ENCODE data around the gene FGF22.
"Not testable (repeated sequence)": the region's sequence is repeated elsewhere in the genome, so short reads cannot be mapped to it uniquely, and the experiment has no call there.

The FGF22 gene

DNA sequence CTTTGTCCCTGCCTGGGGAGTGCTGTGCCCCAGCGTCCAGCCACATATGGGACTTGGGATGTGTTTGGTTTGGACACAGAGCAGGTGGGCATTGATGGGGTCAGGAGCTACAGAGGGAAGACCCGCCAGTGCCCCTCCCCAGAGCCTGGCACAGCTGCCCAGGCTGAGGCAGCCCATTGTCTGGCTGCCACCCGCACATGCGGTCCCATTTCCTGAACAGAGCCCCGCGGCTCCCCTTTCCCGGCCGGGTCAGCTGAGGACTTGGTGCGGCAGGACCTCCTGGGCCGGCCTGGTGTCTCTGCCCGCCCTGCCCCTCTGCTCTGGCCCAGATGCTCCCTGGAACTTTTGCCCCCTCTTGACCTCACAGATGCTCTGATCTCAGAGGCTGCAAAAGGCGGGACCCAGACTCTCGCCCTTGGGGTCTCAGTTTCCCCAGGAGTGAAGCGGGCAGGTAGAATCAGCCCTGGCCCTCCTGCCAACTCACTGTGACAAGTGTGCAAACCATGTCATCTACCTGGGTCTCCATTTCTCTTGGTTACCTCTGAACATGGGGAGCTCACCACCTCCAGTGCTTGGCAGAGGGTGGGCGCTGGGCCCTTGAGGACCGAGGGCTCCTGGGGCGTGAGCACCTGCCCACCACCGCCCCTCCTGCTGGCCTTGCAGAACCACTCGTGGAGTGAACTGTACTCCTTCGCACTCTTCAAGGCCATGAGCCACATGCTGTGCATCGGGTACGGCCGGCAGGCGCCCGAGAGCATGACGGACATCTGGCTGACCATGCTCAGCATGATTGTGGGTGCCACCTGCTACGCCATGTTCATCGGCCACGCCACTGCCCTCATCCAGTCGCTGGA is 32.2 kb upstream of the FGF22 start:
- DNase-seq: peak in 29 of 51 donors; percentile 9 to 71 (median 44)

DNA sequence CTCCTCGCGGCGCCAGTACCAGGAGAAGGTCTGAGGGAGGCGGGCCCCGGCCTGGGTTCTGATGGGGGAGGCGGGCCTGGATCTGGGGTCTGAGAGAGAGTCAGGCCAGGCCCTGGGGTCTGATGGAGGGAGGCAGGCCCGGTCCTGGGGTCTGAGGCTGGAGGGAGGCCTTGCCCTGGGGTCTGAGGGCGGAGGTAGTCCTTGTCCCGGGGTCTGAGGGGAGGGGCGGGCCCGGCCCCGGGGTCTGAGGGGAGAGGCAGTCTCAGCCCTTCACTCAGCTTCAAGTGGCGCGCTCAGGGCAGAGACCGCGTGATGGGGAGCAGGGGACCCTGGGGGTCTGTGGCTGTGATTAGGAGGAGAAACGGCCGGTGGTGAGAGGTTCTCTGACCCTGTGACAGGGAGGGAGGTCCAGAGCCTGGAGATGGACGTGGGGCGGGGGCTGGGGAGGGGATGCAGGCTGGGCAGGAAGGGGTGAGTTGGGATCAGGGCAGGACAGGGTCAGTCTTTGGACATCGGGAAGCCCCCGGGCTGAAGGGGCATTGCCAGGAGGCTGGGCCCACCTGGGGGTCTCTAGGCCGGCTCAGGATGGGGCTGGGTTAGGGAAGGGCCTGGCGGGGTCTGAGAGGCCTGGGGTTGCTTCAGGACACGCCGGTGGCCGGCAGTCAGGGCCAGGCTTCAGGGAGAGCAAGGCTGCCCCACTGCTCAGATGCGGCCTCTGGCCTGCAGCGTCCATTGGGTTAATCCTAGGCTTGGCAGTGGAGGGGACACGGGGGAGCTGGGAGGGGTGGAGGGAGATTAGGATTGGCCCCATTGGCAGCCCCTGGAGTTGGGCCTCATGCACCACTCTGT is 31.3 kb upstream of the FGF22 start:
- no peak for DNase-seq

DNA sequence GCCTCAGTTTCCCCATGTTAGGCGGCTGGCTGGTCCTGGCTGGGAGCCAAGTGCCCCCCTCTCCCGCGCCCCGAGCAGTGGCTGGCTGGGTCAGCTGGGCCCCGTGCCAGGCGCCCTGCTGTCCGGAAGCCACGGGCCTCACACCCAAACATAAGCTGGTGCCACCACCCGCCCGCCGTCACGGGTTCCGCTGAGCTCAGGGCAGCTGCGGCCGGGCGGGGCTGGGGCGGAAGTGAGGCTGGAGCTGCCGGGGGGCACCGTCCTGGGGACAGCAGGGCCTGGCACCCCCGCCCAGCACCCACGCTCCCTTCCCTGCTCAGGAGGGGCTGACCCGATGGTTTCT is 30.7 kb upstream of the FGF22 start:
- DNase-seq: peak in 46 of 51 donors; percentile 31 to 92 (median 72)

DNA sequence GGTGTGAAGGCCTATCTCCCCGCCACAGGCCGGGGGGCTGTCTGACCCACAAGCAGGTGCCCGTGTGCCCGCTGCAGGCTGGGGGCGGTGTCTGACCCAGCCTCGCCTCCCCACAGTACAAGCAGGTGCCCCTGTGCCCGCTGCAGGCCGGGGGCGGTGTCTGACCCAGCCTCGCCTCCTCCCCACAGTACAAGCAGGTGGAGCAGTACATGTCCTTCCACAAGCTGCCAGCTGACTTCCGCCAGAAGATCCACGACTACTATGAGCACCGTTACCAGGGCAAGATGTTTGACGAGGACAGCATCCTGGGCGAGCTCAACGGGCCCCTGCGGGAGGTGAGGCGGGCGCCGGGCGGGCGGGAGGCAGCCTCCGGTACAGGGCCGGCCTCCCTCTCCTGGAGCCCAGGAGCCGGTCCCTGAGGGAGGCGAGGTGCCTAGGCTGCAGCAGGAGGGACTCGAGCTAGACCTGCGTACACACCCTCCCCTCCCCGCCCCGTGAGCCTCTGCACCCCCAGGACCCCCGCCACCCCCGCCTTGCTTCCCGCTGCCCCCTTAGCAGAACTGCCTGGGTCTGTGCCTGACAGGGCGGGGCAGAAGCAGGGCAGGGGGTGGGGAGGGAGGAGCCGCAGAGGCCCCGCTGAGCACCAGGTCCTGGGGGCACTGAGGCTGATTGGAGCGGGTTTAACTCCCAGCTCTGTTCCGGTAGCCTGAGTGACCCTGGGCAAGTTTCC is 29.4 kb upstream of the FGF22 start:
- no peak for DNase-seq

DNA sequence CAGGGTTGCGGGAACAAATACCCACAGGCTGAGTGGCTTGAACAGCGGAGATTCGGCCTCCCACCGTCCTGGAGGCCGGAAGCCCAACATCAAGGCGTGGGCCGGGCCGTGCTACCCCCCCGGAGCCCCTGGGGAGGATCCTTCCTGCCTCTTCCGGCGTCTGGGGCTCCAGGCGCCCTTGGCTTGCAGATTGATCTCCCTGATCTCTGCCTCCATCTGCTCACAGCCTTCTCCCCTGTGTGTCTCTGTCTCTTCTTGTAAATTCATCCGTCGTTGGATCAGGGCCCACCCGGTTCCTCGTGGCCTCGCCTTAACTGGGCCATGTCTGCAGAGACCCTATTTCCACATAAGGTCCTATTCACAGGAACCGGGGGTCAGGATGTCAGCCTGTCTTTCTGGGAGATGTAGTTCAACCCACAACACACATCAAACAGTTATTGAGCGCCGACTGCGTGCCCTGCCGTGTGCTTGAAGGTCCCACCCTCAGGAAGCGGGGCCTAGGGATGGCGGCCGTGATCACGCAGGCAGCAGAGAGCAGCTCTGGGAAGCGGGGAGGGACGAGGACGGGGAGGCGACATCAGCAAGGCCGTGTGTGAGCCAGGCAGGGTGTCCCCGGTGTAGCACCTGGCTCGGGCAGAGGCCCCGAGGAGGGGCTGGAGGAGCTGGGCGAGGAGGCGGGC is 28.7 kb upstream of the FGF22 start:
- DNase-seq: peak in 3 of 51 donors; percentile 12 to 19 (median 13)

DNA sequence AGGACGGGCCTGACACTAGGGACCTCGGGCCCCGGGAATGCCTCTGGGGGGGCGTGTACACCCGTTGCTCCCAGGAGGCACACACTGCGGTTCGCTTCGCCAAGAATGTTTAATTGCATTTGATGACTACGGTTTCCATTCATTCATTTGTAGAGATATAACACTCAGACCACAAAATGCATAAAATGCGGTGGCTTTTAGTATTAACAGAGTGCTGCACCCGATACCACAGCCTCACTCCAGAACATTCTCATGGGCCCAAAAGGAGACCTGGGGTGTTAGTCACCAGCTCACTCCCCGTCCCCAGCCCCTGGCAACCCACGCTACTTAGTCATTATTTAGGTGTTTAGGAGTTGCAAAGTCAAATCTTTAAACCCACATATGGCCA is 28.2 kb upstream of the FGF22 start:
- no peak for DNase-seq

DNA sequence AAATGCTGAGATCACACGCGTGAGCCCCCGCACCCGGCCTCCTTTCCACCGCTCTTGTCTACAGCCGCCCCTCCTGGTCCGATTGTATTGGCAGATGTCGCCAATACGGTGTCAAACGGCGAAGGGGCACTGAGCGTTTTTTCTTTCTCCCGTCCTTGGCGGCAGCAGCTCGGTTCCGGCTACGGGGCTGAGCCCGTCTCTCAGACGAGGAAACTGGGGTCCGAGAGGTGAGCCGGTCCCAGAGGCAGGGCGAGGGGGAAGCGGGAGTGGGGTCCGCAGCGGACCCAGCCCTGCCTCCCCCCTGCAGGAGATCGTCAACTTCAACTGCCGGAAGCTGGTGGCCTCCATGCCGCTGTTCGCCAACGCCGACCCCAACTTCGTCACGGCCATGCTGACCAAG is 26.7 kb upstream of the FGF22 start:
- DNase-seq: no peak

DNA sequence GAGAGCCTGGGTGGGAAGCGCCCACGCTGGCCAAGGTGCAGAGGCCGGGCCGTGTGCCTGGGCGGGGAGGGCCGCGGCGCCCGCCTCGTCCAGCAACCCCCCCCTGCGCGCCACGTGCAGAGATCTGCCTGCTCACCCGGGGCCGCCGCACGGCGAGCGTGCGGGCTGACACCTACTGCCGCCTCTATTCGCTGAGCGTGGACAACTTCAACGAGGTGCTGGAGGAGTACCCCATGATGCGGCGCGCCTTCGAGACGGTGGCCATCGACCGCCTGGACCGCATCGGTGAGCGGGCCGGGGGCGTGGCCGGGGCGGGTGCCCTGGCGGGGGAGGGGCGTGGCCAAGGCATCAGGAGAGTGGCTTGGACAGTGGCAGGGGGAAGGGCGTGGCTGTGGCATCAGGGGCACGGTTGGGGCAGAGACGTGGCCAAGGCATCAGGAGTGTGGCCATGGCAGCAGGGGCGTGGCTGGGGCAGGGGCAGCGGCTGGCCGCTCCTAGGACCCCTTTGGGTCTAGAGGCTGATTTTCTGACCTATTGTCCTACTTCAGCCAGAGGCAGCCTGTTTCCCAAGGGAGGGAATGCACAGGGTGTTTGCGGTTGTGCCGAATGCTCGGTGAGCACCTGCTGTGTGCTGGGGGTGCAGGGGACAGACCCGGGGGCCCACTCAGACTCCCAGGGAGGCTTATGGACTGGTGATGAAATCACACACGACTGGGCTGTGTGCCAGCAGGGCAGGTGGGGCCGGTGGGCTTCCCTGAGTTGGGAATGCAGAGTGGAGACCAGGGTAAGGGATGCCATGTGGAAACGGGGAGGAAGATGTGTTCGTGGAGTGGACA is 25.7 kb upstream of the FGF22 start:
- no peak for DNase-seq

DNA sequence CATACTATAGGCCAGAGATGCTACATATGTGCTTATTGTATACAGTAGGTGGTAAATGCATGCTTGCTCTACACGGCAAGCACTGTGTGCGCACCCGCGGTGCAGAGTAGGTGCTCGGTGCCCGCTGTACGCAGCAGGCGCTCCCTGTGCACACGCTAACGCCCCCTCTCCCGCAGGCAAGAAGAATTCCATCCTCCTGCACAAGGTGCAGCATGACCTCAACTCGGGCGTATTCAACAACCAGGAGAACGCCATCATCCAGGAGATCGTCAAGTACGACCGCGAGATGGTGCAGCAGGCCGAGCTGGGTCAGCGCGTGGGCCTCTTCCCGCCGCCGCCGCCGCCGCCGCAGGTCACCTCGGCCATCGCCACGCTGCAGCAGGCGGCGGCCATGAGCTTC is 24.1 kb upstream of the FGF22 start:
- no peak for DNase-seq

DNA sequence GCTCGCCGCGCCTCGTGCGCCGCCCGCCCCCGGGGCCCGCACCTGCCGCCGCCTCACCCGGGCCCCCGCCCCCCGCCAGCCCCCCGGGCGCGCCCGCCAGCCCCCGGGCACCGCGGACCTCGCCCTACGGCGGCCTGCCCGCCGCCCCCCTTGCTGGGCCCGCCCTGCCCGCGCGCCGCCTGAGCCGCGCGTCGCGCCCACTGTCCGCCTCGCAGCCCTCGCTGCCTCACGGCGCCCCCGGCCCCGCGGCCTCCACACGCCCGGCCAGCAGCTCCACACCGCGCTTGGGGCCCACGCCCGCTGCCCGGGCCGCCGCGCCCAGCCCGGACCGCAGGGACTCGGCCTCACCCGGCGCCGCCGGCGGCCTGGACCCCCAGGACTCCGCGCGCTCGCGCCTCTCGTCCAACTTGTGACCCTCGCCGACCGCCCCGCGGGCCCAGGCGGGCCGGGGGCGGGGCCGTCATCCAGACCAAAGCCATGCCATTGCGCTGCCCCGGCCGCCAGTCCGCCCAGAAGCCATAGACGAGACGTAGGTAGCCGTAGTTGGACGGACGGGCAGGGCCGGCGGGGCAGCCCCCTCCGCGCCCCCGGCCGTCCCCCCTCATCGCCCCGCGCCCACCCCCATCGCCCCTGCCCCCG is 23.5 kb upstream of the FGF22 start:
- DNase-seq: no peak

DNA sequence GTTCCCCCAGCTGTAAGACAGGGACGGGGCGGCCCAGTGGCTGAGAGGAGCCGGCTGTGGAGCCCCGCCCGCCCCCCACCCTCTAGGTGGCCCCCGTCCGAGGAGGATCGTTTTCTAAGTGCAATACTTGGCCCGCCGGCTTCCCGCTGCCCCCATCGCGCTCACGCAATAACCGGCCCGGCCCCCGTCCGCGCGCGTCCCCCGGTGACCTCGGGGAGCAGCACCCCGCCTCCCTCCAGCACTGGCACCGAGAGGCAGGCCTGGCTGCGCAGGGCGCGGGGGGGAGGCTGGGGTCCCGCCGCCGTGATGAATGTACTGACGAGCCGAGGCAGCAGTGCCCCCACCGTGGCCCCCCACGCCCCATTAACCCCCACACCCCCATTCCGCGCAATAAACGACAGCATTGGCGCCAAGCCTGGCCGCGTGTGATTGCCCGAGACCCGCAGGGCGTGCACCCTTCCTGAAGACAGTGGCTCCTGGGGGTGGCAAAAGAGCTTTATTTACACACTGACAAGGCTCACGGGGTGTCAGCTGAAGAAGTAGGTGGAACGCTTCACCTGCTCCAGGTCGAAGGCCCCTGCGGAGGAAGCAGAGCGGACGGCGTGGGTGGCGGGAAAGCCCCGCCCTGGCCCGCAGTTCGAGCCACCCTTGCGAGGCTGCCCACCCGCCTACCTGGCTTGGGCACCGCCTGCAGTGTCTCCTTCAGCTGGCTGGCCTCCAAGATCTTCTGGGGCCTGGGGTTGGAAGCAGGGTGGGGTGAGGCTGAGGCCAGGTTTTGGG is 22.7 kb upstream of the FGF22 start:
- no peak for DNase-seq

DNA sequence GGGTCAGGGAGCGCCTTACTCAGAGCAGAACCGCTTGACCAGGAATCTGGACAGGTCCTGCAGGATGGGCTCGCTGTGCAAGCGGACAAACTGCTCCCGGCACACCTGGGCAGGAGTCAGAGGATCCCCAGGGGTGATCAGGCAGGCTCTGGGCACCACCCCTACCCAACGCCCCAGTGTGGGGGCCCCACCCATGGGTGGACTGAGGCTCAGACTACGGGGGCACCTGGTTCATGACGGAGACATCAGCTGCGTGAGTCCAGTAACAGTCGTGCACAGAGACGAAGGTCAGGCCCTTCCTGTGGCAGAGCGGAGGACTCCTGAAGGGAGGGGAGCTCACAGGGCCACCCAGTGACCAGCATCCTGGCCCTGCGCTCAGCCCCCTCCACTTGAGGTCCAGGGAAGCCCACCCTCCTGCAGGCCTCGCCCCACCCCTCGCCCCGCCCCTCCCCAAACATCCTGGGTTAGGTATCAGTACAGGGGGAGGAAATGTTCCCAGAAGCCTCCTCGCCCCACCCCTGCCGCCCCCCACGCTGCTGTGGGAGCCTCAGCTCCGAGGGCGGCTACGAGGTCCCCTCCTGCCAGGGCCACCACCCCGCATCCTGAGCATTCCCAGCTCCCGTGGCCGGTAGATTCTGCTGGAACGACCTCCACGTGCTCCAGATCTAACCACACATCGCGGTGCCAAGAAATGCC is 22.0 kb upstream of the FGF22 start:
- DNase-seq: no peak

DNA sequence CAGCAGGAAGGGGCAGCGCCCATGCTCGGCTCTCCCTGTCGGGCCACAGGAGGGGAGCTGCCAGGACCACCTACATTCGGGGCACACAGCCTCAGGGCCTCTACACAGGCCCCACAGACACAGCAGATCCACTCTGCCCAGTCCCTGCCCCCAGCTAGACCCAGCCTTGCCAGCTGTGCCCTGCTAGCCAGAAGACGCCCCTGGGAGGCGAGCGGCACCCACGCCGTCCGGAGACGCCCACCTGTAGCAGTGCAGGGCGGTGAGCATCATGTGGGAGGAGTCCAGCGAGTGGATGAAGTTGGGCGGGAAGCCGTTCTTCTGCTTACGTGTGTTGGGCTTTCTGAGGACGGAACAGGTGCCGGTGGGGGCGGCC is 21.4 kb upstream of the FGF22 start:
- no peak for DNase-seq

DNA sequence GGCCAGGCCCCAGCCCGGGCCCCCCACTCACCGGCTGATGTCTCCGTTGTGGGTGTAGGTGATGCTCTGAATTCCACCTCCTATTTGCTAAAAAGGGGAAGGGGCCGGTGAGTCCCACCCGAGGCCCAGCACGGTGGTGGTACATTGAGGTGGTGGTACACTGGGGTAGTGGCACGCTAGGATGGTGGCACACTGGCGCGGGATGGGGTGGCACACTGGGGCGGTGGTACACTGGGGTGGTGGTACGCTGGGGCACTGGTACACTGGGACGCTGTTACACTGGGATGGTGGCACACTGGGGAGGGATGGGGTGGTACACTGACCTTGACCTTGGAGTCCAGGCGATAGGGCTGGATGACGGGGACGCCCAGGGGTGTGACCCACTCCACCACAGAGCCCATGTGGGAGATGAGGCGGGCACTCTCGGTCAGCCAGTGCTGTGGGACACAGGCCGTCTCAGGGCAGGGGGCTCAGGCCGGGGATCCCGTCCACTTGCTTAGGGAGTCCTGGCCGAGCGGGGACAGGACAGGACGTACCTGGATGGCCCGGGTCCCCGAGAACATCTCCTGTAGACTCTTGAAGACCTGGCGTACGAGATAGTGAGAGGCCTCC is 20.9 kb upstream of the FGF22 start:
- no peak for DNase-seq

DNA sequence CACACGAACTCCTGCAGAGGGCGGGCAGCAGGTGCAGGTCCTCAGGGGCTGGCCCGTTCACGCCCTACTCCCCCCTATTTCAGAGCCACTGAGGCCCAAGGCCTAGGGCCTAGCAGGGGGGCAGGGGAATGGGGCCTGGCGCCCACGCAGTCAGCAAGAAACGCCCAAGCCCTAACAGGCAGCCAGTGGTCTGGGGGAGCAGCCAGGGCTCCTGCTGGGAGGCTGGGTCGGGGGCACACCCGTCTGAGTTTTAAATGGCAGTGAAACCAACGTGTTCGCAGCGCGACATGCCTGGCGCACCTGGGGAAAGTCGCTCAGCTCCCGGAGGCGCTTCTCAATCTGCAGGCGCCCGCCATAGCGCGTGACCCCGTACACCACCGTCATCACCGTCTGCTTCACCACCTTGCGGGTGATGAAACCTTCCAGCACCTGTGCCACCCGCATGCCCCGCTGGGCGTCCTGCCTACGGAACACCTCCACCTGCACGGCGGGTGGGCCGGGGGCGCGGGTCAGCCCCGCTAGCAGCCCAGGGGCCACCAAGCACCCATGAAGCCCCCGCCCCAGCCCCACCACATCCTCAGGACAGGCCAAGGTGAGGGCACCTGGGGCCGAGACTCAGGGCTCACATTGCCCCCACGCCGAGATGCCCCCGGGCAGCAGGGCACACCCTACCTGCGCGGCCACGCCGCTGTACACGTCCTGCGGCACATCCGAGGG is 20.2 kb upstream of the FGF22 start:
- DNase-seq: no peak

DNA sequence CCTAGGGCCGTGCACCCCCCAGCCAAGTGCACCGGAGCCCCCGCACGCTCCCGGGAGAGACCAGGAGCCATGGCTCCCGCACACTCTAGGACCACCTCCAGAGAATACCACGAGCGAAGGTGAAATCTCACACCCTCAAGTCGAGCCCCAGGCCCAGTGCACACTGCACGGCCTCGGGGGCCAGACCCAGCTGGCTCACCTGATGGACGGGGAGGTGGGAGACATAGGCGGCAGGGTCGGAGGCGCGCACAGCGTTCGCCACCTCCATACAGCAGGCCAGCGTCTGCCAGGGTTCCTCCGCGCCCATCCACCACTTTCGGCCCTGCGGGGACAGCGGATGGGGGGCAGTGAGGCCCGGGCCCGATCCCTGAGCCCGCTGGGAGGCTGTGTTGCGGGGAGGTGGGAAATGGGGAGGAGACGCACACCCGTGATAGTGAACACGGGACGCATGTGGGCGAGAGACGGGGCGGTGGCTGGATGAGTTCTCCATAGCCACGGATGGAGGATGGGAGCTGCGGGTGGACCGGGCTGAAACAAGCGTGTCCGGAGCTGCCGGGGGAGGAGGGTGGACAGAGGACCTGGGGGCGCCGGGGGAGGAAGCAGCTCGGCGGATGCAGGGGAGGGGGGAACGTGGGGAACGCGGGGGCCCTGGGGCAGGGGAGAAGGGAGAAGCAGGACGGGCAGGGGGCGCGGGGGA is 19.4 kb upstream of the FGF22 start:
- no peak for DNase-seq

DNA sequence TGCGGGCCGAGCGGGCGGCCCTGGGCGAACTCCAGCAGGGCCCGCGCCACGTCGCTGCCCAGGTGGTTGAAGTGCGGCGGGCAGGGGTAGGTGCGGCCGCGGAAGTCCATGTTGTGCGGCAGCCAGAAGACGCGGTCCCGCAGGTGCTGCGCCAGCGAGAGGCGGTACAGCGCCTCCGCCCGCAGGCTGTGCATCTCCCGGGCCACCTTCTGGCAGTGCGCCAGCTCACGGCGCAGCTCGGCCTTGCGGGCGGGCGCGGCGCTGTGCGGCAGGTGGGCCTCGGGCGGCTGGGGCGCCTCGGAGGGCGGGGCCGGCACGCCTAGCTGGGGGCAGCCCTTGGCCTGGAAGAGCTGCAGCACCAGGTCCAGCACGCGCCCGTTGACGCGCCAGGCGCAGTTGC is 18.5 kb upstream of the FGF22 start:
- not testable (repeated sequence) for DNase-seq
